Measurements from ENCODE around the gene C12orf75.
A peak's percentile ranks its signal among the peaks of the same experiment; 100 is the strongest.

Gene C12orf75

DNA sequence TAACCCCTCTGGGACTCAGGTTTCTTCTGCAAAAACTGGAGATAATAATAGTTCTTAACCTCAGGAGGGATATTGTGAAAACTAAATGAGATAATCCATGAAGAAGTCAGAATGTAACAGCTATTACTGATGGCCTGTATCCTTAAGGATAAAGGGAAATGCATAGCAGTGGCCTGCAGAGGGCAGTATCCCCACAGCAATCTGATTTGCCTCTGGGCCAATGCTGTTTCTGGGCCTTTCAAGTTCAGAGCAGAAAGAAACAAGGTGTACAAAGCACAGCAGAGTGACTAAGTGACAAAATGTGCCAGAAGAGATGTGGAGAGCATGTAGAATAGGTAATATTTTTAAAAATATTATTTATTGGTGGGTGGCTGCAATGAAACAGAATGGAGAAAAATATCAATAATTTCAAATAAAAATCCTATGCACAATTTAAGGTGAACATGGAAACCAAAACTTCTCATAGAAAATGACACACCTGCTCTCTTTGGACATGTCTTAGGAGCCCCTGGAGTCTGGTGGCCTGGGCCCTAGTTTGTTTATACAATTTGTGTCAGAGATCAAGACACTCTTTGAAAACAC is 90.3 kb downstream of the C12orf75 start:
- peak; percentile 36 to 43 for DNase-seq

Data from activated CD4-positive, alpha-beta T cell treated with anti-CD3 and anti-CD28 coated beads for 4 hours (primary cell).